IPS-11a (cell line): Measurements from ENCODE around the gene CHST14.

ENCODE experiments used
- H3K4me3 ChIP-seq: one replicate; pipeline ENCODE4 v1.5.1; 2013; ENCODE audit warnings: low read depth, low read length, control low read depth

CHST14 gene

DNA sequence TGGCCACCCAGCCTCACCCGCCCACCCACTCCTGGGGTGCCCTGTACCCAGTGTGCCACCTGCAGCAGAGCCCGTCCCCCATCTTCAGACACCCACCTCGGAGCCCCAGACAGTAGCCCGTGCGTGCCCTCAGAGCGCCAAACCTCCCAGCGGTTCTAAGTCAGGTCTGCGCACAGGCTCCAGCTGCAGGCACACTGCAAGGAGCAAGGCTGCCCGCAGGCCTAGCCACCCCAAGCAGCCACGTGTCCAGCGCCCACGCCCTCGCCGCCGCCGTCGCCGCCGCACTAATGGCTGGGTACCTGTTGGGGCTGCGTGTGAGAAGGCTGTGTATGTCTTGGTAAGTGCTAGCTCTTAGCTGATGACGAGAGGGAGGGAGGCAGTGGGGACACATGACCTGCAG lies 8.8 kb upstream of the CHST14 start:
- H3K4me3 ChIP-seq = no peak overlapping the region

GRCh38 chr15:40463279-40463678 lies 7.5 kb upstream of the CHST14 start:
- no peak overlapping the region for H3K4me3 ChIP-seq

GRCh38 chr15:40463886-40464545 lies 6.8 kb upstream of the CHST14 start:
- no peak overlapping the region for H3K4me3 ChIP-seq

DNA sequence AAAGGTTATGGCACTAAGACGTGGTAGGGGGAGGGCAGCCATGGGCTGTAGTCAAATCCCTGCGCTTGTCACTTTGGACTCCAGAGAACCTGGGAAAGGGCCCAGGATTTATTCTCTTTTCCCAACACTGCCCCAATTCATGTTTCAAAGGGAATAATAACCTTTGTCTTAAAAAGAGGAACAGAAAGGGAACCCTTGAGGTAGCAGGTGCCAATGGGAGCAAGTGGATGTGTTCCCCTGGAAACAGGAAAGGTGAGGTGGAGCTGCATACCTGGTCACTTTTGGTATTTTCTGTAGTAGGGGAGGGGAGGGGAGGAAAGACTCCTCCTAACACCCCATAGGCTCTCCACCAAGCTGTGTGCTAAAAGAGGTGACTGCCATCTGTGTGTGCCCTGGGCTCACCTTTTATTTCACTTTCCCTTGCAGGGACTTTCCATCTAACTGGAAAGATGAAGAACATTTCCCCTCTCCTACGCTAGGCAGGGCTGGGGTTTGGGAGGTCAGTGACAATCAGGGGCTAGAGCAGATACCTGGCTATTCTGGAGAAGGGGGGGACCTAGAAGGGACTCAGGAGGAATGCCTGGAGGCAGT lies 6.1 kb upstream of the CHST14 start:
- H3K4me3 ChIP-seq = no peak overlapping the region

GRCh38 chr15:40465939-40466338 lies 4.8 kb upstream of the CHST14 start:
- H3K4me3 ChIP-seq = no peak overlapping the region

DNA sequence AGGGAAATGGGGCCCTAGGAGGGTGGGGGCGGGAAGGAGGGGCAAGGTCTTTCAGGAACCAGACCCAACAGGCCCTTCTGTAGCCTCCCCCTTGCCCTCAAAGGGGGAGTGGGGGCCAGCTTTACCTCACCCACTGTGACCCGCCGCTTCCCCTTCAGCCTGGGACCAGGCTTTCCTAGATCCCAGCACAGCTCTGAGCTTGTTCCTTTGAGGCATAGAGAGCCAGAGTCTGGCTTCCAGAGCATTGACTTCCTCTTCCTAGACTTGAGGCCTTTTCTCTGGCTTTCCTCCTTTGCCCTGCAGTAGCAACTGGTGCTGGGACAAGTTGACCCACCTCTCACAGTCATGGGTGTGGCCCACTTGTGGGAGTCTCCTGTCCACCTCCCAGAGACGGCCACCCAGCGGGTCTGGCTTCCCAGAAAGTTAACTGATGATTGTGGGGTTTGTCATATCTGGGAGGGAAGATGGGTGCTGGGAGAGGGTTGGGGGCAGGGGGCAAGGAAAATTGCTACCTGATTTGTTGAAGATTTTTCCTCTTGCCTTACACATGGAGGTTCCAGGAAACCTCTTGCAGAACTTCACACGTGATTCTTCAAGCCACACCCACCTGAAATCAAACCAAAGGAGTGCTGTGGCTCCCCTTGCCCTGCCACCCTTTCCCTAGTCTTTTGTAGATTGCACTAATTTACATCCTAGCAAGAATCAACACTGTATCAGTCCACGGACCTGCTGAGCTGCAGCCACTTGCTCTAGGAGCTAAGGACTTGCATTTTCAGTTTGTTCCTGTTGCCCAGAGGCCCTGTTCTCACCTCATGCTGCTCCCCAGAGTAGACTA lies 4.1 kb upstream of the CHST14 start:
- H3K4me3 ChIP-seq = no peak overlapping the region

- no peak overlapping the region for H3K4me3 ChIP-seq
Observed at GRCh38 chr15:40467261-40467615, 3.5 kb upstream of the CHST14 start.

DNA sequence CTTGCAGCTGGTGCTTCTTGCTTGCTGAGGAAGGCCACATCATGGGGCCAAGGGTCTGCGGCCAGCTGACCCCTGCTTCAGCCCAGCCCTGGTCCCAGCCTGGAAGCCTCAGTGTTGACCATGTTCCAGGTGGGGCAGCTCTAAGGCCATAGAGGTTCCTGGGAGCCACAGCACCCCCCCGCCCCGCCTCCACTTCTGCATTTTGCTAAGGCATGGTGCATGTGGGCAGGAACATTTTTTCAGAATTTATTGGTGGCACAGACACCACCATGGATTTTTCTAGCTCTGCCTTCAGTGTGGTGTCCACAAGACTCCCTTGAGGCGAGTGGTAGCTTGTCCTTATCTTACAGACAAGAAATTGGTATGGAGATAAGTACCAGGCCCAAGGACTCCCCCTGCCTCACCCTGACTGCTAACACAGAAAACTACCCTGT lies 1.9 kb upstream of the CHST14 start:
- no peak overlapping the region for H3K4me3 ChIP-seq

GRCh38 chr15:40469776-40470390 lies 901 bp upstream of the CHST14 start:
- H3K4me3 ChIP-seq = peak overlapping the region; percentile 30

GRCh38 chr15:40471105-40471807 lies 472 bp downstream of the CHST14 start:
- peak overlapping the region; percentile 69 for H3K4me3 ChIP-seq

GRCh38 chr15:40471808-40472150 lies 995 bp downstream of the CHST14 start:
- peak overlapping the region; percentile 69 for H3K4me3 ChIP-seq

DNA sequence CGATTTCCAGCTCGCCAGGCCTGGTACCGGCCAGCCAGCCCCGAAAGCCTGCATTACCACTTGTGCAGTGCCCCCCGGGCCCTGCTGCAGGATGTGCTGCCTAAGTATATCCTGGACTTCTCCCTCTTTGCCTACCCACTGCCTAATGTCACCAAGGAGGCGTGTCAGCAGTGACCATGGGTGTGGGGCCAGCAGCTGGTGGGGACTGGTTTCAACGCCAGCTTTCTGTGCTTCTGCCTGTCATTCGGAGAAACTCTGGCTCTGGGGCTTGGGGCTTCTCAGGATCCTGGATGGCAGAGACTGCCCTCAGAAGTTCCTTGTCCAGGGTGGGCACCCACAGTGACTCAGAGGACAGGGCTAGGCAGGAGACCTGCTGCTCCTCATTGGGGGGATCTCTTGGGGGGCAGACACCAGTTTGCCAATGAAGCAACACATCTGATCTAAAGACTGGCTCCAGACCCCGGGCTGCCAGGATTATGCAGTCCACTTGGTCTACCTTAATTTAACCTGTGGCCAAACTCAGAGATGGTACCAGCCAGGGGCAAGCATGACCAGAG lies 1.5 kb downstream of the CHST14 start:
- peak overlapping the region; percentile 69 for H3K4me3 ChIP-seq

DNA sequence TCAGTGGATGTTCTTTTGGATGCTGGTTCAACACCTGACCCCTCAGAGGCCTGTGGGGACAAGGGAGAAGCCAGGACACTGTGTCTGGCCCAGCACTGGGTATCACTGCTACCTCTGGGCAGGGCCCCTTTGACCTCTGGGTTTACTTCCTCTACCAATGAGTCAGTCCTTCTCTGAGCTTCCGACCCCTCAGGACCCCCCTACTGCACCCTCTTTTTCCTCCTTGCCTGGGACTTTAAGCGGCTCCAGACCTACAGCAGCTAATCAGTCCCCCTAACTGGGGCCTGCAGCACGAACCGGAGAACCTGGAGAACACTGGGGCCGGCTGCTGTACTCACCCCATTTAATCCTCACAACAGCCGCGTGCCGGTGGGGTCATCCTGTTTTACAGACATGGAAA lies 3.8 kb downstream of the CHST14 start:
- no peak overlapping the region for H3K4me3 ChIP-seq

DNA sequence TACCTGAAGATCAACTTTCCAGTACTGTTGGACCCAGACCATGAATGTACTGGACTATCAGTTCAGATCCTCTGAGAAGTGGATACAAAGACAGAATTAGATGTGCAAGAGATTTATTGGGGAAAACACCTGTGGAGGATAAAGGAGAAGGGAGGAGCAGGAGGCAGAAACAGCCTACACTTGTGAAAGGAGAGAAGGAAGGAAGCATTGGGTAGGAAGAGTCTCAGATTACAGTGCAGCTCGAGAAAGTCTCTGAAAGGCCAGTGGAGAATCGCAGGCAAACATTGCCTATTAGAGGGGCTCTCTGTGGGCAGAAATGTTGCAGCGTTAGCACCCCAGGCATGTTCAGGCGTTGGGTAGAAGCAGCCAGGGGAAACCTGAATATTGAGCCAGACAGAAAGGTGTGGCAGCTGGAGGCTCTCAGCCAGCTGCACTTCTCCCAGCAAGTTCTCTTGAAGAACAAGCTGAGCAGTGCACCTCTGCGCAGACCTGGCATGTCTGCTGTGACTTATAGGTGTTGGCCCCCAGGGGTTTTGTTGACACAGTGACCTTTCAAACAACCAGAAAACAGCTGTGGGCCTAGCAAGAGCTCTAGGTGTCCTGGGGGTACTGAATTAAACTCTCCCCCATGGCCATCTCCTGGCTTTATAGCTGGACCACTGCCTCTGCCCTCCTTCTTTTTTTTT lies 7.0 kb downstream of the CHST14 start:
- H3K4me3 ChIP-seq = no peak overlapping the region

- no peak overlapping the region for H3K4me3 ChIP-seq
Observed at GRCh38 chr15:40479024-40479423, 8.2 kb downstream of the CHST14 start.

DNA sequence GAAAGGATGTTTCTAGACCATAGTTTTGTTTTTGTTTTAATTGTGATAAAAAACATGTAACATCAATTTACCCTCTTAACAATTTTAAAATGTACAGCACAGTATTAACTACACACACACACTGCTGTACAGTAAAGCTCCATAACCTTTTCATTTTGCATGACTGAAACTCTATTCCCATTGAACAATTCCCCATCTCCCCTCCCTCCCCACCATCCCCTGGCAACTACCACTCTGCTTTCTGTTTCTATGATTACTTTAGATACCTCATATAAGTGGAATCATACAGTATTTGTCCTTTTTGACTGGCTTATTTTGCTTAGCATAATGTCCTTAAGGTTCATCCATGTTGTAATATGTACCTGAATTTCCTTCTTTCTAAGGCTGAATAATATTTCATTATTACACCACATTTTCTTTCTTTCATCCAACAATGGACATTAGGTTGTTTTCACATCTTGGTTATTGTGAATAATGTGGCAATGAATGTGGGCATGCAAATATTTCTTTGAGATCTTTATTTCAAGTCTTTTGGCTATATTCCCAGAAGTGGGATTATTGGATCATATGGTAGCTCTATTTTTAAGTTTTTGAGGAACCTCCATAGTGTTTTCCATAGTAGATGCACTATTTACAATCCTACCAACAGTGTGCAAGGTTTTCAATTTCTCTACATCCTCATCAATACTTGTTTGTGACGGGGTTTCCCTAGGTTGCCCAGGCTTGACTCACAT lies 10.7 kb downstream of the CHST14 start:
- H3K4me3 ChIP-seq = no peak overlapping the region

DNA sequence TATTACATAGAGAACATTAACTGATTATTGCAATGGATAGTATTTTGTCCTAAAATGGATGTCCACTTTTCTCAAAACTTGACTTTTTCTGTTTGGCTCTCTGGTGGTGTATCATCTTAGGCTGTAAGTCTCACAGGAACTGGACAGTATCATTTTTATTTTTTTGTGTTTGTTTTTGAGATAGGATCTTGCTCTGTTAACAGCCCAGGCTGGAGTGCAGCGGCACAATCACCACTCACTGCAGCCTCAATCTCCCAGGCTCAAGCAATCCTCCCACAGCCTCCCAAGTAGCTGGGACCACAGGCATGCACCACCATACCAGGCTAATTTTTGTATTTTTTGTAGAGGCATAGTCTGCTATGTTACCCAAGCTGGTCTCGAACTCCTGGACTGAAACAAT lies 13.1 kb downstream of the CHST14 start:
- H3K4me3 ChIP-seq = no peak overlapping the region

- no peak overlapping the region for H3K4me3 ChIP-seq
Observed at GRCh38 chr15:40486066-40486770, 15.4 kb downstream of the CHST14 start.
